Heart left ventricle (tissue), 13 donors: Measurements from ENCODE around the gene ADA.

ENCODE experiments used
- POLR2A ChIP-seq, 2 donors: fragments of 450-650 bp; IDR thresholded peaks; one replicate each; pipeline ENCODE4 v1.6.1; 2017; ENCODE audit warnings: antibody characterized with exemption in 2 of 2, mild to moderate bottlenecking in 2 of 2, moderate library complexity in 2 of 2
- TF ChIP-seq, protein P1 (sequence below), 12 donors: fragments of 200-600 bp; sonication (generic) in 4 of 12; IDR thresholded peaks; one replicate each; pipeline versions ENCODE4 v1.5.0 to v1.8.0; 2018 to 2022; ENCODE audit warnings: antibody characterized with exemption in 12 of 12, mild to moderate bottlenecking in 5 of 12
- donor health status: ischemic (EF 13 %, LVEDD 7.1; RV severe dilation, severe dysfunction).
- donor health status: DM: no; HTN: yes; CAD: no.
- donor health status: DM: no; HTN: no; CAD: no.
- donor health status: ischemic (EF 25% LVEDD 6.9; RV normal size, moderate dysfunction).
- donor health status: ischemic (EF 25% LVEDD 5.7; RV mildly dilated, moderate dysfunction).
- donor health status: ischemic (EF 35%, LVEDD 5.7; RV mildly dilated, moderate dysfunction).
- donor health status: nonischemic (EF 11% LVEDD 7.7; RV severe dilation, severe dysfunction).
- donor health status: DM: yes; HTN: yes; CAD: no.
- donor health status: PGD.
- donor health status: ischemic (EF 29% LVEDD 5.4; RV normal size, mild dysfunction).
- donor health status: nonischemic (EF 23%, LVEDD 6.1; RV moderate dilation, normal function).

DNA sequence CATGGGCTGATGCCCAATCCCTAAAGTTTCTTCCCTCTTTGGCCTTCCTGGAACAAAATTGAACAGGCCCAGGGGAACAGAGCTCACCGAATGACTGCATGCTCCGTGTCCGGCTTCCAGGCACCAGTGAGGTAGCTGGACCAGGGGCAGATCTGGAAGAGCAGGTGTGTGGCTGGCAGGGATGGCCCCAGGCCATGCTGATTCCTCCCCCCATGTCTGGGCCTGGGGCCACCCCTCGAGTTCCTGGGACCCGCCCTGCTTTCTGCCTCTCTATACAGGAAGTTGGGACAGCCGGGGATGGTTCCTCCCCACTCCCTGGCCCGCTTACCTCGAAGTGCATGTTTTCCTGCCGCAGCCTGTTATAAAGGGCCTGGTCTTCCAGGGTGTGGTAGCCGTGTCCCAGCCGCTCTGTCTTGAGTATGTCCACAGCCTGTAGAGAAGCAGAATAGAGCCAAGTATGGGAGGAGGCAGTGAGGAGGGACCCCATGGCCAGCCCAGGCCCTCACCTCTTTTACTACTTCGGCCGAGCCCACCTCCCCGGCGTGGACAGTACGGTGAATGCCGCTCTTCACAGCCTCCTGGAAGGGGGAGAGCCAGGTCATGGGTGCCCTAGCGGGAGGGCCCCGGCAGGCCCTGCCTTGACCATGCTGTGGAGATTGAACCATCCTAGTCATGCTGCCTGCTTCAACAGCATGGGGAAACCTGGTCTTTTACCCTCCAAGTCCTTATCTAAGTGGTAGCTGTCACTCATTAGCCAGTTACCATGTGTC lies 28.8 kb downstream of the ADA start:
- TF ChIP-seq, protein P1, sequence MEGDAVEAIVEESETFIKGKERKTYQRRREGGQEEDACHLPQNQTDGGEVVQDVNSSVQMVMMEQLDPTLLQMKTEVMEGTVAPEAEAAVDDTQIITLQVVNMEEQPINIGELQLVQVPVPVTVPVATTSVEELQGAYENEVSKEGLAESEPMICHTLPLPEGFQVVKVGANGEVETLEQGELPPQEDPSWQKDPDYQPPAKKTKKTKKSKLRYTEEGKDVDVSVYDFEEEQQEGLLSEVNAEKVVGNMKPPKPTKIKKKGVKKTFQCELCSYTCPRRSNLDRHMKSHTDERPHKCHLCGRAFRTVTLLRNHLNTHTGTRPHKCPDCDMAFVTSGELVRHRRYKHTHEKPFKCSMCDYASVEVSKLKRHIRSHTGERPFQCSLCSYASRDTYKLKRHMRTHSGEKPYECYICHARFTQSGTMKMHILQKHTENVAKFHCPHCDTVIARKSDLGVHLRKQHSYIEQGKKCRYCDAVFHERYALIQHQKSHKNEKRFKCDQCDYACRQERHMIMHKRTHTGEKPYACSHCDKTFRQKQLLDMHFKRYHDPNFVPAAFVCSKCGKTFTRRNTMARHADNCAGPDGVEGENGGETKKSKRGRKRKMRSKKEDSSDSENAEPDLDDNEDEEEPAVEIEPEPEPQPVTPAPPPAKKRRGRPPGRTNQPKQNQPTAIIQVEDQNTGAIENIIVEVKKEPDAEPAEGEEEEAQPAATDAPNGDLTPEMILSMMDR (IDR thresholded peaks at IDR 0.05), result no peak
- no peak for TF ChIP-seq POLR2A (IDR thresholded peaks at IDR 0.05)
